NOMO-1 (cell line): ENCODE measurements around the gene PHEX.

ENCODE experiments used
- DNase-seq, 2 experiments: peaks; one replicate each; lab custom pipeline; 2025; ENCODE audit not compliant: unreplicated experiment in 2 of 2; lab: John Stamatoyannopoulos, UW

PHEX gene

DNA sequence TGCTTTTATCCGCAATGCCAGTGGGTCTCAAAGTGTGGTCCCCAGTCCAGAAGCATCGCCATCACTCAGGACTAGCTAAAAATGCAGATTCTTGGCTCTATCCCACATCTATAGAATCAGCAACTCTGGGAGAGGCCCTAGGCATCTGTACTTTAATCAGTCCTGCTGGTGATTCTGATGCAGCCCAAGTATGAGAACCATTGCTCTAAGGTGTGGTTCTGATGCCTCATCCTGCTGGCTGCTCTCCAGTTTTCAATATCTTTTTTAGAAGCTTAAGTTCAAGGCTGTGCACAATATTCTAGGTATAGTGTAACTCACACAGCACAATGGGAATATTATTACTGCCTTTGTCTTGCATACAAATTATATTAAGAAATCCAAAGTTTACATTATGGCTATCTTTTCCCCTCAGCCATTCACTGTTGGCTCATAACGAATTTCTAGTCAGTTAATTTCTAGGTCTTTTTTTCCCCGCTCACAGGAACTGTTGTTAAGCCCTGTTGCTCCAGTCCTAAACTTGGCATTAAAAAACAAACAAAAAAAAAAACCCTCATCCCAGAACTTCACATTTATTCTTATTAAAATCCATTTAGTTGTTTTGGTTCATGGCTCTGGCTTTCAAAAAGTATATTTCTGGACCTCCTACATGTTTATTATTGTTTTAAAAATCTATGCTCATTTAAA, 109.1 kb downstream of the PHEX start:
- no peak for DNase-seq

DNA sequence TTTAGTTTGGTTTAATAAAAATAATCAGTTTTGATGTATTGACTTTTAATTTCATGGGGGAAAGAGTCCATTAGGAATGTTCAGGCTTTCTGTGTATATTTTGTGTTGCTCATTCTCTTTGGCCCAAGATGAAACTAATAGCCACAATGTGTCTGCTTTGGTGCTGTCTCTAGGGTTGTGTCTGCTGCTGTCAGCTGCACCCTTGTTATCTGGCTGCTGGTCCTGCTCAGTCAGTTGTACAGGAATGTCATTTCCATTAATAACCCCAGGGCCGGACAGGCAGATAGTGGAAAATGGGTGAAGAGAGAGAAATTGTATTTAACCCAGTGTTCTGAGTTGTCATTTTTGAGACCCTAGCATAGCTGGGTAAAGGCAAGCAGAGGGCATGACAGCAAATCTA, 115.1 kb downstream of the PHEX start:
- DNase-seq: no peak

DNA sequence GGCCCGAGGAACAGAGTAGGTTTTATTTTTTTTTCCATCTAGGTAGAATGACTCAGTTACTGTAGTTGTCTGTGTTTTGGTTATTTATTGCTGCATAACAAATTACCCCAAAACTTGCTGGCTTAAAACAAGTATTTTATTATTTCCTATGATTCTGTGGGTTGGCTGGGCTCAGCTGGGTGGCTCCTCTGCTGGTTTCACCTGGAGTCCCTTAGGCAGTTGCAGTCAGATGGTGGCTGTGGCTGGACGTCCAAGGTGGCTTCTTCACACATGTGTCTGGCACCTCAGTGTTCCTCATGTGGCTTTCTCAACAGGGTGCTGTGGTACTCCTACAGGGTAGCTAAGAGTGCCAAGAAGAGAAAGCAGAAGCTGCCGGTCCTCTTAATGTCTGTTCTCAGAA, 115.8 kb downstream of the PHEX start:
- DNase-seq: no peak

- no peak for DNase-seq
These were observed 116.4 kb downstream of the PHEX start for GRCh38 chrX:22148565-22148964.

DNA sequence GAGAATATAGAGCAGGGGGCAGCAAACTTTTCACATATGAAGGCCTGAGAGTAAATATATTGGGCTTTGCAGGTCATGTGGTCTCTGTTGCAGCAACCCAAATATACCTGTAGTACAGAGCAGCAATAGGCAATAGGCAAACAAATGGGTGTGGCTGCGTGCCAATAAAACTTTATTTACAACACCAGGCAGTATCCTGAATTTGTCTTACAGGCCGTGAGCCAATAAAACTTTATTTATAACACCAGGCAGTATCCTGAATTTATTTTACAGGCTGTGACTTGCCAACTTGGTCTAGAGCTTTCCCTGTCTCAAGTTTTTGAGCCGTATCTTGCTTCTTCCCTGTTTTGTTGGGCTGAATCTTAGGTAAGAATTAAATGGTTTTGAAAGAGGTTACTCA, 118.2 kb downstream of the PHEX start:
- DNase-seq: no peak

DNA sequence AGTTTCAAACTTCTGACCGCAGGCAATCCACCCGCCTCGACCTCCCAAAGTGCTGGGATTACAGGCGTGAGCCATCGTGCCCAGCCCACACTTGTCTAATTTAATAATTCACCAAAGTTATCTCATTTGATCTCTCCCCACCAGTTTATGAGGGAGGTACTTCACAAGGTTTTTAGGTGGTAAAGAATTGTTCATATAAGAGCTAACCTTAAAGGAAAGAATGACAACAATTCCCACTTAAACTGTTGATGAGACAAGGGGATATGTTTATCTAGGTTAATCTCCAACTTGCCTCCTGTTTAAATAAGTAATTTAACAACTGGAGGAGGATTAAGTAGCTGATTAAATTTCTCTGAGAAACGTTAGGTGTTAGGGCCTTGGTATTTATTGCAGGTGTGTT, 123.0 kb downstream of the PHEX start:
- no peak for DNase-seq

DNA sequence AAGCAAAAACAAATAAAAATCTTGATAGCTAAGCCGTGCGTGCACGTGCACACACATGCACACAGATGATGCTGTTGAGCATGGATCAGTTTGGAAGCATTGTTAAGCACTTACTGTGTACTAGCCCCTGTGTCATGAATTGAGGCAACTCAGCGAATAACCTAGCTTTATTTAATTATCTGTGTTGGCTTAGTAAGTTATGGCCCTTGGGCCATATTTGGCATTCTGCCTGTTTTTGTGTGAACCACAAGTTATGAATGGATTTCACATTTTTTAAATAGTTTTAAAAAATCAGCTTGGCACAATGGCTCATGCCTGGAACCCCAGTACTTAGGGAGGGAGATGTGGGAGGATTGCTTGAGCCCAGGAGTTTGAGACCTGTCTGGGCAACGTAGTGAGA, 126.9 kb downstream of the PHEX start:
- DNase-seq: no peak

DNA sequence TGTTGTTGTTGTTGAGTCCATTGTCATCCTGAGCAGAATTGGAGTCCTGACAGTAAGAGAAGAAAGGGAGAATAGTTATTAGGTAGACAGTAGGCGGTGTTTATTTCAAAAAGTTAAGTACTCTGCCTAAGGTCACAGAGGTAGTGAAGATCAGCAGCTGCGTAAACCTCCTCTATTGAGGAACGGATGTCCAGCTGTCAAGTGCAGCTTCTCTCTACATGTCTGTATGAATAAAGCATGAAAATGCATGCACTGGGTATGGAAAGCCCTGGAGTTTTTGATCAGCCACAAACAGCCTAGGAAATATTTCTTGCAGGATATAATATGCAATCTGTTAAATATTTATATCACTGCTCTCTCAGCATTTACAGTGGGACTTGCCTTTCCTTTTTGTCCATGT, 131.2 kb downstream of the PHEX start:
- DNase-seq: no peak

DNA sequence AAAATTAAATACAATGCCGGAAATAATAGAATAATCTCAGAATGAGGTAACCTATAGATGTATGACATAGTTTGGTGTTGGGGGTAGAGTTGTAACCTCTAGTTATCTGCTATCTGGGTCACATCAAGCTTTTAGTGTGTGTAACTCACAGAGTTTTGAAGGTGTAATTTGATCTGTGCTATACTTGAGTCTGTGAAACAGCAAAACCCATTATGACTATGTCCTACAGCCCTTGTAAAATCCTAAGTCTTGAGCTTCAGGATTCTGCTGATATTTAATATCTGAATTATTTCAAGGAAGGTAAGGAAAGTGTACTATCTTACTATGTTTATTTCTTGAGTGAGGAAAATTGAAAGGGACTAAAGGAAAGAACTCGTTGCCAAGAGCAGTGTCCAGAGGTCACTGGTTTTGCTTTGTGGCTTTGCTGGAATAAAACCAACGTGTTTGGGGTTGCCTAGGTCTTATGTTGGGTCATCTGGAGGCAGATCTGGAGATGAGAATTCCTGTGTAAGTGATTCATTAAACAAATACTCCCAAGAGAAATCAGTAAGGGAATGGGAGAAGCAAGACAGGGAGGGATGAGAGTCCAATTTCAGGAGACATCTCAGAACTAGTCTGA, 132.8 kb downstream of the PHEX start:
- DNase-seq: no peak

GRCh38 chrX:22165732-22166457, 133.8 kb downstream of the PHEX start:
- DNase-seq: no peak

DNA sequence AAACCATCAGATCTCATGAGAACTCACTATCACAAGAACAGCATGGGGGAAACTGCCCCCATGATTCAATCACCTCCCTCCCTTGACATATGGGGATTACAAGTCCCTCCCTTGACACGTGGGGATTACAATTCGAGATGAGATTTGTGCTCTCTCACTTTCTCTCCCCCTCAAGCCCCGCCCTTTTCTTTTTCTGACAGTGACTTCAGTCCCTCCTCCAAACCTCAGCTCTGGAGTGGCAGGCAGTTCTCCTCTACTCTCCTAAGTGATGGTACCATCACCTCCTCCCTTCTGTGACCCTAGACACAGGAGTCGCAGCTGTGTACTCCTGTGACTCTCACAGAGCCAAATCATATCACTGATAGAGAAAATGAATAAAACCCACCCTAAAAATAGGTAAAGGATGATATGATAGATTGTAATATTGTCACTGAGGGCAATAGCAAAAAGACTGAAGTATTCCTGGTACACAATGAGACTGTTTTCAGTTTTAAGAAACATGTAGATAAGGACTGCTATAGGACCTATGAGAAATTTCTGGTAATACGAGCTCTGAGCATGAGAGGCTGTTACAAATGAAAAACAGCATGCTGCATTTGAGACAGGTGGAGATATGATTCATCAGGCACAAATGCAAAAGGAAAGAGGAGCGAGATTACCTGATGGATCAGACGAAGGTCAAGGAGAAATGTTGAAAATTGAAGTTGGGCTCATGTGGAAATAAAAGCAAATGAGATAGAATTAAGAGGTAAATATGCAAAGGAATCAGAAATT, 139.3 kb downstream of the PHEX start:
- no peak for DNase-seq

GRCh38 chrX:22173966-22174365, 141.8 kb downstream of the PHEX start:
- no peak for DNase-seq

- no peak for DNase-seq
These were observed 145.9 kb downstream of the PHEX start for GRCh38 chrX:22177950-22178515.

DNA sequence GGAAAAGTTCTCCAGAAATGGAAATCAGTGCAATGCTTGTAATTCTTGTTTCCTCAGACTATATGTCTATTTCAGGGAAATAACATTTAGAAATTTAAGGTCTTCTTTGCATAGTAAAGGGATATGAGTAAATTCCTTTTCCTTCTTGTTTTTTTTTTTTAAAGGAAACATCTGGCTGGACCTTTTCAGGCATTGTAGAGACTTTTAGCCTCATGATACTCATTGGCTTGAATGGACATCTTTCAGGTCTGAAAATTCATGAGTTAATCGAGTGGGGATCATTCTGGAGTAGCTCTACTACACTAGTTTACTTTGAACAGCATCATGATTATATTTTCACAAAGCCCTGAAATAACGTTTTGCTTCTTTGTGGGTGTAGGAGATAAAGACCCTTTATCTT, 152.0 kb downstream of the PHEX start:
- DNase-seq: no peak

DNA sequence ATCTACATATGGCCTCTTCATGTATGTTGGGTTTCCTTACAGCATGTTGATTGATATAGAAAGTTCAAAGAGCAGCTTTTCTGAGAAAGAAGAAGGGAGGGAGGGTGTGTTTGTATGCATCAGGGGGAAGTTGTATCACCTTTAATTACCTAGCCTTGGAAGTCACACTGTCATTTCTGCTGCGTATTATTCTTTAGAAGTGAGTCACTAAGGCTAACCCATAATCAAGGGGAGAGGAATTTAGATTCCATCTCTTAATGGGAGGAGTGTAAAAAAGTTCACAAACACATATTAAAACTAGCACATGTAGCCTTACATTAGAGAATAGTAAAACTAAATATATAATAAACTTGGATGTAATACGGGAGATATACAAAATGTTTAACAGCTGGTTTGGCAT, 154.0 kb downstream of the PHEX start:
- no peak for DNase-seq

- DNase-seq: peak; percentile 25 to 43
These were observed 160.4 kb downstream of the PHEX start for GRCh38 chrX:22192419-22193060.

DNA sequence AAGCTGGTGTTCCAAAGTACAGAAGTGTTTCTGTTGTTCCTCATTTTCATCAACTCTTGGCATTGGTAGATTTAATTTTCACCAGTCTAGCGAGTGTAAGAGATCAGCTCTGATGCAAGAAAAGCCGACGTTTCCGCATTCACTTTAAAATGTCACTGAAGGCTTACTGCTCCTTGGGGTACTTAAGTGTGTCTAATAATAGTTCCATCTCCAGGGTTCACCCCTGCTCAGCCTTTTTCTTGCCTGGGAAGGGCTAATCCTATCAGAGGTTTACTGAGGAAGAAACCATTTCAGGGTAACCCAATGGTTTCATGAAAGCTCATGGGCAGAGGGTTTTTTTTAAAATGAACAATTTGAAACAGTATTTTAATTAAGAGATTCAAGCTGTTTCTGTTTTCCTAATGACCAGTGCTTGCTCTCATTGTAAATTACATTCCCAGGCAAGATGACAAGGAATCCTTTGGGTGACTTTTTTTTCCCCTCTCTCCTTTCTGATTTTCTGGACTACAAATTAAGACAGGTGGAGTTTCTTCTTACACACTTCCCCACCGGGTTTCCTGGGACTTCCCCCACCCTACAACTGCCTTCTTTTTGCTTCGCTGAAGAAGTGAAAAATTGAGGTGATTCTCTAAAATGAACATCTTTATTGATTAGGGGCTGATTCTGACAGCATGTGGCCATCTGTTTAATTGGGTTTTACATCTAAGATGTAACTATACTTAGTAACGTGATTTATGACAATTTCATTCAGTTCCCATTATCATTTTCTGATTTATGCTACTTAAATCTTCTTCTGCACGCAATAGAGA, 161.9 kb downstream of the PHEX start:
- DNase-seq: peak; percentile 0 to 39

- DNase-seq: no peak
These were observed 162.5 kb downstream of the PHEX start for GRCh38 chrX:22194660-22194945.

DNA sequence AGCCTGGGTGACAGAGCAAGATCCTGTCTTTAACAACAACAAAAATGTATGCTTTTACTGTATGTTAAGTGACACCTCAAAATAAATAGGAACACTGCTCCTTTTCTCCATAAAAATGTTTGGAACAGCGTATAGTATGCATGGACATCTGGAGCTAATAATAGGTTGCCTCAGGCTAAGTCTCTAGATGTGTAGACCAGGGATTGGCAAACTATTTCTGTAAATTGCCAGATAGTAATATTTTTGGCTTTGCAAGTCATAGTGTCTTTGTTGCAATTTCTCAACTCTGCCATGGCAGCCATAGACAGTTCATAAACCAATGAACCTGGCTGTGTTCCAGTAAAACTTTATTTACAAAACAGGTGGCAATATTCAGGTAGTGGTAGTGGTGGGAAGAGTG, 164.0 kb downstream of the PHEX start:
- no peak for DNase-seq

- DNase-seq: no peak
These were observed 170.1 kb downstream of the PHEX start for GRCh38 chrX:22202251-22202650.
